Stimulated activated CD4-positive, alpha-beta T cell treated with anti-CD3 and anti-CD28 coated beads, Interleukin-4, amount 100 ng/mL, for 48 hours (primary cell): Measurements from ENCODE around the gene SLBP.

Experiments used
- DNase-seq, 2 donors: peaks; one replicate each; pipeline ENCODE4 v3.0.0-alpha.2; 2020; ENCODE audit warnings: low read depth in 2 of 2

SLBP gene

GRCh38 chr4:1712216-1713002 lies at the start of gene SLBP:
TSS of gene SLBP (minus strand) at chr4:1712319. CDS start at chr4:1712188, 131 bp downstream.
- DNase-seq = peak; percentile 98 to 99

GRCh38 chr4:1761130-1761689 lies 49.1 kb upstream of the SLBP start:
- no peak for DNase-seq

GRCh38 chr4:1760521-1761071 lies 48.5 kb upstream of the SLBP start:
- no peak for DNase-seq

- no peak for DNase-seq
Measured at GRCh38 chr4:1759818-1760223, 47.7 kb upstream of the SLBP start.

GRCh38 chr4:1759170-1759817 lies 47.2 kb upstream of the SLBP start:
- DNase-seq = no peak

GRCh38 chr4:1758306-1759121 lies 46.4 kb upstream of the SLBP start:
- no peak for DNase-seq

GRCh38 chr4:1757836-1758235 lies 45.7 kb upstream of the SLBP start:
- no peak for DNase-seq

GRCh38 chr4:1756893-1757779 lies 45.0 kb upstream of the SLBP start:
- no peak for DNase-seq

- DNase-seq = no peak
Measured at GRCh38 chr4:1756079-1756478, 44.0 kb upstream of the SLBP start.

- DNase-seq = no peak
Measured at GRCh38 chr4:1755297-1755696, 43.2 kb upstream of the SLBP start.

GRCh38 chr4:1754336-1754735 lies 42.2 kb upstream of the SLBP start:
- no peak for DNase-seq

GRCh38 chr4:1753697-1754311 lies 41.7 kb upstream of the SLBP start:
- no peak for DNase-seq

GRCh38 chr4:1753294-1753696 lies 41.2 kb upstream of the SLBP start:
- no peak for DNase-seq

- DNase-seq = peak; percentile 34 to 36
Measured at GRCh38 chr4:1752284-1753041, 40.3 kb upstream of the SLBP start.

- DNase-seq = no peak
Measured at GRCh38 chr4:1751919-1752283, 39.8 kb upstream of the SLBP start.

GRCh38 chr4:1751155-1751918 lies 39.2 kb upstream of the SLBP start:
- no peak for DNase-seq

- no peak for DNase-seq
Measured at GRCh38 chr4:1750381-1751154, 38.4 kb upstream of the SLBP start.

GRCh38 chr4:1749826-1750225 lies 37.7 kb upstream of the SLBP start:
- no peak for DNase-seq
